ENCODE results near the gene CELF2. TPM values are rescaled to one million over a fixed set of nuclear protein-coding genes. Genes with fewer than 3 reads are reported as not detected.

CELF2 gene
- total and polyA plus RNA-seq, 9 of the 15 experiments (the other 6 are each of a cell fraction or from before 2014, with no cell fraction given): 4.0 to 20.3 (median 11.1) TPM

DNA sequence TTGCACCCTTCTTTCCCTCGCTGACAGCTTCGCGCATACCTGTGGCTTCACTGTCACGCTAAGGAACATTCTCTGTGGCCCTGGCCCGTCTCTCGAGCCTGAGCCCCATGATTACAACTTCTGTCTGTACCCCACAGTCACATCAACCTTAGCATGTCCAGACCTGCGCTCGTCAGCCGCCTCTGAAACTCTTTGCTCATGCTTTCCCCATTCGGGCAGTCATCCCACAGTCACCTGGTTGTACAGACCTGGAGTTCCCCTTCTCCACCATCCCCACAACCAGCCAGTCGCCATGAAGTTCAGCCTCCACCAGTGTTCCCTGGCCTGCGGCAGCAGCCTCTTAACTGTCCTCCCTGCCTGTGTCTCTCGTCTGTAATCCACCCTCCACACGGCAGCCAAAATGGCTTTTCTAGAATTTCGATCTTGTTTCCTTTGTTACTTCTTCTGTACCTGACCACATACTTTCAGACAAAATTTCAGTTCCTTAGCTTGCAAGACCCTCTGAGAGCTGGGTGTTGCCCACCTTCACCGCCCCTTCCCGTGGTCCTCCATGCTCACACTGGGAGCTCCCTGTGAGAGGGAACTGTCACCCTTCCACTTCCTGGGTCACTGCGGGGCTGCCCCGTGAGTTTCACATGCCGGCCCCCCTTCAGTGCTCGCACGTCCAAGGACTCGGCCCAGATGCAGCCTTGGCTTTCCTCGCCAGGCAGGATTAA lies 229.2 kb downstream of the CELF2 start:
- 65% methylated on average over 21 of the region's 24 CpGs for WGBS (ENCODE audit: insufficient coverage, low coverage, missing lambda C conversion rate)
- no peak overlapping the region for H3K4me2 ChIP-seq (ENCODE audit: insufficient read depth, low read length)
- DNase-seq (ENCODE audit: extremely low read depth in 1 of 4, low spot score in 3 of 4) (no peak), FAIRE-seq (no peak), ATAC-seq (no peak)
- BruUV-seq (replicated peaks): no TSS peak
- TF ChIP-seq, protein P1, sequence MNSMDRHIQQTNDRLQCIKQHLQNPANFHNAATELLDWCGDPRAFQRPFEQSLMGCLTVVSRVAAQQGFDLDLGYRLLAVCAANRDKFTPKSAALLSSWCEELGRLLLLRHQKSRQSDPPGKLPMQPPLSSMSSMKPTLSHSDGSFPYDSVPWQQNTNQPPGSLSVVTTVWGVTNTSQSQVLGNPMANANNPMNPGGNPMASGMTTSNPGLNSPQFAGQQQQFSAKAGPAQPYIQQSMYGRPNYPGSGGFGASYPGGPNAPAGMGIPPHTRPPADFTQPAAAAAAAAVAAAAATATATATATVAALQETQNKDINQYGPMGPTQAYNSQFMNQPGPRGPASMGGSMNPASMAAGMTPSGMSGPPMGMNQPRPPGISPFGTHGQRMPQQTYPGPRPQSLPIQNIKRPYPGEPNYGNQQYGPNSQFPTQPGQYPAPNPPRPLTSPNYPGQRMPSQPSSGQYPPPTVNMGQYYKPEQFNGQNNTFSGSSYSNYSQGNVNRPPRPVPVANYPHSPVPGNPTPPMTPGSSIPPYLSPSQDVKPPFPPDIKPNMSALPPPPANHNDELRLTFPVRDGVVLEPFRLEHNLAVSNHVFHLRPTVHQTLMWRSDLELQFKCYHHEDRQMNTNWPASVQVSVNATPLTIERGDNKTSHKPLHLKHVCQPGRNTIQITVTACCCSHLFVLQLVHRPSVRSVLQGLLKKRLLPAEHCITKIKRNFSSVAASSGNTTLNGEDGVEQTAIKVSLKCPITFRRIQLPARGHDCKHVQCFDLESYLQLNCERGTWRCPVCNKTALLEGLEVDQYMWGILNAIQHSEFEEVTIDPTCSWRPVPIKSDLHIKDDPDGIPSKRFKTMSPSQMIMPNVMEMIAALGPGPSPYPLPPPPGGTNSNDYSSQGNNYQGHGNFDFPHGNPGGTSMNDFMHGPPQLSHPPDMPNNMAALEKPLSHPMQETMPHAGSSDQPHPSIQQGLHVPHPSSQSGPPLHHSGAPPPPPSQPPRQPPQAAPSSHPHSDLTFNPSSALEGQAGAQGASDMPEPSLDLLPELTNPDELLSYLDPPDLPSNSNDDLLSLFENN (IDR thresholded peaks at IDR 0.05; ENCODE audit: low read depth in 2 of 2, low read length in 2 of 2): no peak
- TF ChIP-seq ZFP1 (CRISPR knock-in tag; IDR thresholded peaks at IDR 0.05): no peak
- TF ChIP-seq, protein P2, sequence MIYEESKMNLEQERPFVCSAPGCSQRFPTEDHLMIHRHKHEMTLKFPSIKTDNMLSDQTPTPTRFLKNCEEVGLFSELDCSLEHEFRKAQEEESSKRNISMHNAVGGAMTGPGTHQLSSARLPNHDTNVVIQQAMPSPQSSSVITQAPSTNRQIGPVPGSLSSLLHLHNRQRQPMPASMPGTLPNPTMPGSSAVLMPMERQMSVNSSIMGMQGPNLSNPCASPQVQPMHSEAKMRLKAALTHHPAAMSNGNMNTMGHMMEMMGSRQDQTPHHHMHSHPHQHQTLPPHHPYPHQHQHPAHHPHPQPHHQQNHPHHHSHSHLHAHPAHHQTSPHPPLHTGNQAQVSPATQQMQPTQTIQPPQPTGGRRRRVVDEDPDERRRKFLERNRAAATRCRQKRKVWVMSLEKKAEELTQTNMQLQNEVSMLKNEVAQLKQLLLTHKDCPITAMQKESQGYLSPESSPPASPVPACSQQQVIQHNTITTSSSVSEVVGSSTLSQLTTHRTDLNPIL (CRISPR knock-in tag; IDR thresholded peaks at IDR 0.05): no peak
- TF ChIP-seq ZSCAN29 (IDR thresholded peaks at IDR 0.05): no peak
- TF ChIP-seq ZNF24 (IDR thresholded peaks at IDR 0.05): no peak
- H4K20me1 ChIP-seq (replicated peaks; ENCODE audit: control insufficient read depth, insufficient read depth, low read length): no peaks in the 10 kb centered on the region
- no peaks in the 10 kb centered on the region for H3K79me2 ChIP-seq (ENCODE audit: control insufficient read depth, insufficient read depth, low read length)
- ChIA-PET POLR2A (no interaction called here), CTCF (ENCODE audit: low intra/inter-chr PET ratio) (no interaction called here)
- H3K36me3 ChIP-seq (ENCODE audit: control insufficient read depth, insufficient read depth, low read length): no peaks in the 10 kb centered on the region
- H2AFZ ChIP-seq (ENCODE audit: low read depth, low read length): no peak overlapping the region
- intact Hi-C loops (cut with micrococcal nuclease) (no loop called here), in situ Hi-C loops (cut with MboI) (no loop called here)
- no peaks in the 10 kb centered on the region; a peak in 2 of 5 replicates for H3K4me1 ChIP-seq (replicated peaks in 1 of 2; ENCODE audit: control insufficient read depth in 2 of 2, insufficient read depth in 2 of 2, low read length in 2 of 2)
- no peaks in the 10 kb centered on the region for H3K9me3 ChIP-seq (replicated peaks; ENCODE audit: control insufficient read depth, insufficient read depth, low read depth, low read length)
- H3K9ac ChIP-seq (ENCODE audit: insufficient read depth in 1 of 2, low read depth in 2 of 2, low read length in 2 of 2): no peak overlapping the region
- H3K9me1 ChIP-seq (ENCODE audit: control insufficient read depth, insufficient read depth, low read length): no peaks in the 10 kb centered on the region
- H3K4me3 ChIP-seq: no peak overlapping the region
- no peaks in the 10 kb centered on the region for H3K27me3 ChIP-seq (ENCODE audit: control insufficient read depth in 2 of 2, insufficient read depth in 2 of 2, low read length in 2 of 2)
- H3K27ac ChIP-seq (ENCODE audit: extremely low read depth, low read depth, low read length): no peak overlapping the region

Data from K562 (cell line).